Measurements from ENCODE around the gene STK11IP.

The STK11IP gene

DNA sequence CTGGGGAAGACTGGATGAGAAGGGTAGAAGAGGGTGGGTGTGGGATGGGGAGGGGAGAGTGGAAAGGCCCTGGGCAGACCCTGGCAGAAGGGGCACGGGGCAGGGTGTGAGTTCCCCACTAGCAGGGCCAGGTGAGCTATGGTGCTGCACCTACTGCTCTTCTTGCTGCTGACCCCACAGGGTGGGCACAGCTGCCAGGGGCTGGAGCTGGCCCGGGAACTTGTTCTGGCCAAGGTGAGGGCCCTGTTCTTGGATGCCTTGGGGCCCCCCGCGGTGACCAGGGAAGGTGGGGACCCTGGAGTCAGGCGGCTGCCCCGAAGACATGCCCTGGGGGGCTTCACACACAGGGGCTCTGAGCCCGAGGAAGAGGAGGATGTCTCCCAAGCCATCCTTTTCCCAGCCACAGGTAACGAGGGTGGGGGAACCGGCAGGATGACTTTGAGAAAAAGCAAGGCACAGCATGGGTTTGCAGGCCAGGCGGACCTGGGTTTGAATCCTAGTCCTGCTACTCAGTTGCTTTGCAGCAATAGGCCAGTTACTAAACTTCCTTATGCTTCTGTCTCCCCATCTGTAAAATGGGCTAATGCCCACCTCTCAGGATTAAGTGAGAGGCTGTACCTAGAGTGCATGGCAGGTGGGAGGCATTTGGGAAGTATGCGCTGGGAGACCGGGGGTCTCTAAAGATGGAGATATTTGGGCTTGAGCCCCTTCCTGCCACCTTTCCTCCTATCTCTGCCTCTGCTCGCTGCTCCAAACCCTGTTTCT lies 25.2 kb upstream of the STK11IP start, which contains the start of gene INHA:
Gene INHA, plus strand, starts transcription at position 74 of the 765 bp plus-strand sequence. Its CDS starts 65 bp downstream, at position 139.
- Histone ChIP-seq H3K36me3 (replicated peaks; ENCODE audit: insufficient read depth, low read length) (no peaks in the 10 kb centered on the region), H3K27me3 (replicated peaks; ENCODE audit: insufficient read depth, low read length) (peaks cover 81% of the 10 kb centered on the region), H3K79me2 (ENCODE audit: low read length) (no peaks in the 10 kb centered on the region), H3K9ac (ENCODE audit: low read length) (no peak within 1 kb of the TSS), H3K27ac (ENCODE audit: low read length) (no peak within 1 kb of the TSS), H3F3A (ENCODE audit: insufficient read depth, low read length) (no peaks in the 10 kb centered on the region), H4K20me1 (ENCODE audit: insufficient read depth, low read length) (no peaks in the 10 kb centered on the region), H3K4me3 (ENCODE audit: low read length) (no peak within 1 kb of the TSS), H3K9me3 (replicated peaks; ENCODE audit: insufficient read depth, low read length) (no peaks in the 10 kb centered on the region), H3K4me1 (ENCODE audit: low read length) (no peaks in the 10 kb centered on the region), H2AFZ (ENCODE audit: low read length) (no peak within 1 kb of the TSS), H3K4me2 (ENCODE audit: low read depth, low read length) (no peak within 1 kb of the TSS), H3K9me2 (replicated peaks; ENCODE audit: insufficient read depth, low read length) (no peaks in the 10 kb centered on the region)
- DNase-seq, result no peak
- TF ChIP-seq EZH2phosphoT487 (IDR thresholded peaks at IDR 0.05; ENCODE audit: low read length), result no peak
- TF ChIP-seq EZH2 (optimal IDR thresholded peaks at IDR 0.05; ENCODE audit: low read depth, low read length), result no peak
- TF ChIP-seq, protein P1, sequence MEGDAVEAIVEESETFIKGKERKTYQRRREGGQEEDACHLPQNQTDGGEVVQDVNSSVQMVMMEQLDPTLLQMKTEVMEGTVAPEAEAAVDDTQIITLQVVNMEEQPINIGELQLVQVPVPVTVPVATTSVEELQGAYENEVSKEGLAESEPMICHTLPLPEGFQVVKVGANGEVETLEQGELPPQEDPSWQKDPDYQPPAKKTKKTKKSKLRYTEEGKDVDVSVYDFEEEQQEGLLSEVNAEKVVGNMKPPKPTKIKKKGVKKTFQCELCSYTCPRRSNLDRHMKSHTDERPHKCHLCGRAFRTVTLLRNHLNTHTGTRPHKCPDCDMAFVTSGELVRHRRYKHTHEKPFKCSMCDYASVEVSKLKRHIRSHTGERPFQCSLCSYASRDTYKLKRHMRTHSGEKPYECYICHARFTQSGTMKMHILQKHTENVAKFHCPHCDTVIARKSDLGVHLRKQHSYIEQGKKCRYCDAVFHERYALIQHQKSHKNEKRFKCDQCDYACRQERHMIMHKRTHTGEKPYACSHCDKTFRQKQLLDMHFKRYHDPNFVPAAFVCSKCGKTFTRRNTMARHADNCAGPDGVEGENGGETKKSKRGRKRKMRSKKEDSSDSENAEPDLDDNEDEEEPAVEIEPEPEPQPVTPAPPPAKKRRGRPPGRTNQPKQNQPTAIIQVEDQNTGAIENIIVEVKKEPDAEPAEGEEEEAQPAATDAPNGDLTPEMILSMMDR (IDR thresholded peaks at IDR 0.05; ENCODE audit: low read length), result no peak

DNA sequence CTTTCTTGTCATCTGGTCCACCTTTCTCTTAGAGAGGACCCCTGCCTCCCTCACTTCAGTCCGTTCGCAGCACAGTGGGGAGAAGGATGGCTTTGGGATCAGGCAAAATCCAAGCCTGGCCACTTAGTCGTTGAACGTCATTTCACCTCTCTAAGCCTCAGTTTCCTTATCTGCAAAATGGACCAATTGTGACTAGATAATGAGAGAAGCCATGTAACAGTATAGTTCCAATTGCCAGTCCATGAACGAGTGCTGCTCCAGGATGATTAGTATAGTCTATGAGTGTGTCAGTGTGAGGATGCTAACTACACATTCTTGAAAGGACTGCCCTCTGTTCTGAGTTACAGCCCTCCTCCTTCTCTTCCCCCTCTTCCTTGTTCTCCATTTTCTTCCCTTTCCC lies 24.5 kb upstream of the STK11IP start:
- TF ChIP-seq EZH2 (optimal IDR thresholded peaks at IDR 0.05; ENCODE audit: low read depth, low read length), result no peak
- no peak for TF ChIP-seq EZH2phosphoT487 (IDR thresholded peaks at IDR 0.05; ENCODE audit: low read length)
- TF ChIP-seq, protein P1 (IDR thresholded peaks at IDR 0.05; ENCODE audit: low read length), result no peak
- H3K9me3 ChIP-seq (replicated peaks; ENCODE audit: insufficient read depth, low read length), result no peaks in the 10 kb centered on the region
- no peak overlapping the region for H2AFZ ChIP-seq (ENCODE audit: low read length)
- H3K79me2 ChIP-seq (ENCODE audit: low read length), result no peaks in the 10 kb centered on the region
- H3F3A ChIP-seq (ENCODE audit: insufficient read depth, low read length), result no peaks in the 10 kb centered on the region
- no peaks in the 10 kb centered on the region for H3K9me2 ChIP-seq (replicated peaks; ENCODE audit: insufficient read depth, low read length)
- H3K4me3 ChIP-seq (ENCODE audit: low read length), result no peak overlapping the region
- no peaks in the 10 kb centered on the region for H4K20me1 ChIP-seq (ENCODE audit: insufficient read depth, low read length)
- no peaks in the 10 kb centered on the region for H3K4me1 ChIP-seq (ENCODE audit: low read length)
- H3K36me3 ChIP-seq (replicated peaks; ENCODE audit: insufficient read depth, low read length), result no peaks in the 10 kb centered on the region
- no peak overlapping the region for H3K27ac ChIP-seq (ENCODE audit: low read length)
- no peak for DNase-seq
- H3K27me3 ChIP-seq (replicated peaks; ENCODE audit: insufficient read depth, low read length), result peaks cover 80% of the 10 kb centered on the region
- H3K9ac ChIP-seq (ENCODE audit: low read length), result no peak overlapping the region
- H3K4me2 ChIP-seq (ENCODE audit: low read depth, low read length), result no peak overlapping the region

DNA sequence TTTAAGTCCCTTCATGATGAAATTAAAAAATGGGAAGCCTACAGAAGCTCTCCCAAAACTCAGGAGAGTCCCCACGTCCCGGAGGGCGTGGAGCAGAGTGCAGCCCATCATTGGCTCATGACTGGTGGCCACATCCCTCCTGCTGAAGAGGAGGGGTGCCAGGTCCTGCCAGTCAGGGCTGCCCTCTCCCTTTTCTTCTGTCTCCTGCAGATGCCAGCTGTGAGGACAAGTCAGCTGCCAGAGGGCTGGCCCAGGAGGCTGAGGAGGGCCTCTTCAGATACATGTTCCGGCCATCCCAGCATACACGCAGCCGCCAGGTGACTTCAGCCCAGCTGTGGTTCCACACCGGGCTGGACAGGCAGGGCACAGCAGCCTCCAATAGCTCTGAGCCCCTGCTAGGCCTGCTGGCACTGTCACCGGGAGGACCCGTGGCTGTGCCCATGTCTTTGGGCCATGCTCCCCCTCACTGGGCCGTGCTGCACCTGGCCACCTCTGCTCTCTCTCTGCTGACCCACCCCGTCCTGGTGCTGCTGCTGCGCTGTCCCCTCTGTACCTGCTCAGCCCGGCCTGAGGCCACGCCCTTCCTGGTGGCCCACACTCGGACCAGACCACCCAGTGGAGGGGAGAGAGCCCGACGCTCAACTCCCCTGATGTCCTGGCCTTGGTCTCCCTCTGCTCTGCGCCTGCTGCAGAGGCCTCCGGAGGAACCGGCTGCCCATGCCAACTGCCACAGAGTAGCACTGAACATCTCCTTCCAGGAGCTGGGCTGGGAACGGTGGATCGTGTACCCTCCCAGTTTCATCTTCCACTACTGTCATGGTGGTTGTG lies 23.0 kb upstream of the STK11IP start:
- Histone ChIP-seq H3K36me3 (replicated peaks; ENCODE audit: insufficient read depth, low read length) (no peaks in the 10 kb centered on the region), H3K27me3 (replicated peaks; ENCODE audit: insufficient read depth, low read length) (peaks cover 76% of the 10 kb centered on the region), H3K4me2 (ENCODE audit: low read depth, low read length) (no peak overlapping the region), H3F3A (ENCODE audit: insufficient read depth, low read length) (no peaks in the 10 kb centered on the region), H3K79me2 (ENCODE audit: low read length) (no peaks in the 10 kb centered on the region), H3K4me1 (ENCODE audit: low read length) (no peaks in the 10 kb centered on the region), H2AFZ (ENCODE audit: low read length) (no peak overlapping the region), H3K27ac (ENCODE audit: low read length) (no peak overlapping the region), H3K9me3 (replicated peaks; ENCODE audit: insufficient read depth, low read length) (no peaks in the 10 kb centered on the region), H4K20me1 (ENCODE audit: insufficient read depth, low read length) (no peaks in the 10 kb centered on the region), H3K9me2 (replicated peaks; ENCODE audit: insufficient read depth, low read length) (no peaks in the 10 kb centered on the region), H3K9ac (ENCODE audit: low read length) (no peak overlapping the region), H3K4me3 (ENCODE audit: low read length) (no peak overlapping the region)
- TF ChIP-seq EZH2 (optimal IDR thresholded peaks at IDR 0.05; ENCODE audit: low read depth, low read length) (no peak), EZH2phosphoT487 (IDR thresholded peaks at IDR 0.05; ENCODE audit: low read length) (no peak)
- TF ChIP-seq, protein P1 (IDR thresholded peaks at IDR 0.05; ENCODE audit: low read length), result no peak
- no peak for DNase-seq
